Stimulated activated CD8-positive, alpha-beta memory T cell treated with anti-CD3 and anti-CD28 coated beads, Interleukin-15, amount 100 ng/mL, for 1 hour (primary cell): ENCODE results near the gene MPDU1.
"Not testable (repeated sequence)": the region's sequence is repeated elsewhere in the genome, so short reads cannot be mapped to it uniquely, and the experiment has no call there.

Experiments
- DNase-seq: peaks from one replicate; pipeline ENCODE4 v3.0.0-alpha.2; 2020; ENCODE audit warnings: low read depth

The MPDU1 gene

GRCh38 chr17:7614425-7615264 is 31.0 kb downstream of the MPDU1 start, which contains the start of gene FXR2:
Gene FXR2, minus strand, starts transcription at chr17:7614897. Its CDS starts 365 bp downstream, at chr17:7614532.
- DNase-seq = peak; percentile 94

GRCh38 chr17:7615265-7615747 is 31.7 kb downstream of the MPDU1 start:
- no peak for DNase-seq

- no peak for DNase-seq
Measured at GRCh38 chr17:7618608-7619007, 35.0 kb downstream of the MPDU1 start.

GRCh38 chr17:7620835-7621234 is 37.2 kb downstream of the MPDU1 start:
- no peak for DNase-seq

GRCh38 chr17:7623661-7624060 is 40.0 kb downstream of the MPDU1 start:
- DNase-seq = no peak

GRCh38 chr17:7625749-7626148 is 42.1 kb downstream of the MPDU1 start:
- not testable (repeated sequence) for DNase-seq

GRCh38 chr17:7626307-7626706 is 42.7 kb downstream of the MPDU1 start:
- DNase-seq = no peak

- no peak for DNase-seq
Measured at GRCh38 chr17:7626956-7627249, 43.3 kb downstream of the MPDU1 start.

GRCh38 chr17:7627250-7628121 is 43.8 kb downstream of the MPDU1 start, which contains the start of gene SAT2:
Gene SAT2, minus strand, starts transcription at chr17:7627821. Its CDS starts 186 bp downstream, at chr17:7627635.
- peak; percentile 69 for DNase-seq

- no peak for DNase-seq
Measured at GRCh38 chr17:7629939-7630571, 46.4 kb downstream of the MPDU1 start, which contains the start of gene SHBG. Gene SHBG, plus strand, starts transcription at chr17:7630135. Its CDS starts 38 bp downstream, at chr17:7630173.

- DNase-seq = no peak
Measured at GRCh38 chr17:7631398-7632380, 48.0 kb downstream of the MPDU1 start.

- DNase-seq = no peak
Measured at GRCh38 chr17:7632492-7632894, 48.8 kb downstream of the MPDU1 start.

- DNase-seq = no peak
Measured at GRCh38 chr17:7633093-7633492, 49.4 kb downstream of the MPDU1 start.

GRCh38 chr17:7634384-7634783 is 50.7 kb downstream of the MPDU1 start:
- DNase-seq = no peak

GRCh38 chr17:7636163-7636562 is 52.5 kb downstream of the MPDU1 start:
- DNase-seq = no peak
